IPS-NIHi11 (cell line): ENCODE results near the gene TRPV6.

ENCODE experiments used
- DNase-seq: peaks from one replicate; pipeline ENCODE4 v3.0.0; 2012; ENCODE audit warnings: mixed read lengths, low spot score

The TRPV6 gene

DNA sequence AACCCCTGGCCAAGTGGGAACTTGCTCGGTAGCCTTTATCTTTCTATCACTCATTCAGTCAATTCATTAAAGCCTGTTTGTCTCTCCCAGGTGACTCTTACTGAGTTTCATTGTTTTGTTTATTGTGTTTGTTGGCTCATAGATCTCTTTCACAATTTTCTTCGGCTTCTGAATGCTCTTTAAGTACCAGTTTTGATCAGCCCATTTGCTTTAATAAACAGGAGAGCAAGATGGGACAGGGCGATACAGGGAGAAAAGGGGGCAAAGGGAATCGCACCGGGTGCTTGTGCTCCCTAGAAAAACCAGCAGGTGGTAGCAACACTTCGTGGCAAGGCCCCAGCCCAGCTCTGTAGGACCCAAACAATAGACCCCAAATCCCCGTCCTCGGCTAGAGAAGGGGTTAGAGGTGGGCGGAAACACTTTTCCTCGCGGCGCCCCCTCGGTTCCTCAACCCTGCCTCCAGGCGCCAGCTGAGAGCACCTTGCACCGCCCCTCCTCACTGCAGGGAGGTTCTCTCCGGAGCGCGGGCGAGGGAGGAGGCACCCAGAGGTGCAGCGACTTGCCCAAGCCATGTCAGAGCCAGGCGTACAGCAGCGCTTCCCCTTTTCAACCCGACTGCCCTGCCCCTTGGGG is 31.7 kb downstream of the TRPV6 start:
- DNase-seq, result peak; percentile 82

GRCh38 chr7:142851919-142852318 is 33.6 kb downstream of the TRPV6 start:
- no peak for DNase-seq

- no peak for DNase-seq
Measured at GRCh38 chr7:142851269-142851668, 34.3 kb downstream of the TRPV6 start.

DNA sequence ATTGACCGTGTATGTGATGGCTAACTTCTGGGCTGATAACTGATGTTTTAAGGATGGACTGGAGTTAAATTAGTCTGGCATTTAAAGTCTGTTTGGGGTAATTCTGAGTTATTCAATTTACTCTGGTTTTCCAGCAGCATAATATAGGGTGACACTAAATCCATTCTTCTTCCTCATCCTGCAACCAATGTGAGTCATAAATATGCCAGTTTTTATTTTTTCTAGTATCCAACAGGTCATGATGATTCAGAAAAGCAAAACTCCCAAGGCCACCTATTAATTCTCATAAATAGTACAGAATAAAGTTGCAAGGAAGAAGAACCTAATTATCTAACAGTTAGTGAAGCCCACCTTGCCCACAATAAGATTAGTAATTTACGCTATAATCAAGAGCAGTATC is 38.2 kb downstream of the TRPV6 start:
- DNase-seq, result no peak

GRCh38 chr7:142842251-142842766 is 43.2 kb downstream of the TRPV6 start:
- no peak for DNase-seq

DNA sequence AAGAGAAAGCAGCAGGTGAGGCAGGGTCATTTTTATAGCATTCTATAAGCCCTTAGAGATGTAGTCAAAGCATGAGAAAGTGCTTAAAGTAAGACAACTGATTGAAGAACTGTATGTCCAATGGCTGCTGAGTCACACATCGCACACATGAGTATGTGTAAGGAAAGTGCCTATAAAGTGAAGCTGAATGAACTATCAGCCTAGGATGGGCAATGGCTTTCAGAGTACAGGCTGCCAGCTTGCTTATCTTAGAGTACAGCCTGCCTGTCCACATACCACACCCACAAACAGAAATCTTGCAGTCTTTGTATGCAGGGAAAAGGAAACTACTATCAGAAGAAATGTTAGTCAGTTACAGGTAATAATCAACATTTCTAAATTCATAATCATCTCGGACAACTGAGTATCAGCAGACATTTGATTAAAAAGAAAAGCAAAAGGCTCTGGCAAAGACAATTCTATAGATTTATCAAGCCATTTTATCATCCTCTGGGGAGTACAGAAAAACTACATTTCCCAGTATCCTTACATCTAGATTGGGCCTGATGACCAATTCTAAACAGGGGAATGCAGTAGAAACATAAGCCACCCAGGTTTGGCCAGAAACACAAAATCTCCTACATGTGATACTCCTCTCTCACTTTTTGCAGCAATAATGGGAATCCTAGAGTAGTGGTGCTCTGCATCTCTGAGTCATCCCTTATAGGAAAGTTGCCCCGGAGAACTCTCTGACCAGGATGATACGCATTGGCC is 46.9 kb downstream of the TRPV6 start:
- DNase-seq, result no peak

- no peak for DNase-seq
Measured at GRCh38 chr7:142836426-142836825, 49.1 kb downstream of the TRPV6 start.

GRCh38 chr7:142835487-142835886 is 50.1 kb downstream of the TRPV6 start:
- DNase-seq, result no peak

- no peak for DNase-seq
Measured at GRCh38 chr7:142833174-142834048, 52.1 kb downstream of the TRPV6 start.

DNA sequence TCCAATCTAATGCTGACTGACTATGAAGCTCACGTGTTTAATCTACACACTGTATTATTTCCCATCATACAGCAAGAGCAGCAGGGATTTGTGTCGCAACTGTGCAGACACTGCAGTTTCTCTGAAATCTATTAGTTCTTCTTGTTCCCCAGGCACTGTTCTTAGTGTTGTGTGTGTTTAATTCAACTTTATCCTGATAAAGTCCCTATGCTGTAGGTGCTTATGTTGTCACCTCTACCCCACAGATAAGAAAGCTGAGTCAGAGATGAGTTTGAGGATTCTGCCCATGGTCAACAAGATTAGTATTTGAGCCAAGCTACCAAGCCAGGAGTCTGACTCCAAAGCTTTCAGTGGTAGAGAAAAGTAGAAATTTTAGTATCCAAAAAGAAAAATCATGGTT is 53.1 kb downstream of the TRPV6 start:
- DNase-seq, result no peak

- no peak for DNase-seq
Measured at GRCh38 chr7:142827951-142828500, 57.5 kb downstream of the TRPV6 start.

- no peak for DNase-seq
Measured at GRCh38 chr7:142822714-142823113, 62.8 kb downstream of the TRPV6 start.
